ENCODE measurements around the gene FUT1.
A peak's percentile ranks its signal among the peaks of the same experiment; 100 is the strongest.
"Not testable (repeated sequence)": the region's sequence is repeated elsewhere in the genome, so short reads cannot be mapped to it uniquely, and the experiment has no call there.

The FUT1 gene

GRCh38 chr19:48720613-48721296 is 31.7 kb downstream of the FUT1 start:
- peak; percentile 97 for DNase-seq
- in situ Hi-C loops (cut with MboI; ENCODE audit: low pct_unique_long_range_greater_than_20kb, low sequenced_read_pairs) = no loop called here

GRCh38 chr19:48720251-48720612 is 32.2 kb downstream of the FUT1 start:
- DNase-seq = no peak
- in situ Hi-C loops (cut with MboI; ENCODE audit: low pct_unique_long_range_greater_than_20kb, low sequenced_read_pairs) = no loop called here

- in situ Hi-C loops (cut with MboI; ENCODE audit: low pct_unique_long_range_greater_than_20kb, low sequenced_read_pairs) = no loop called here
These were observed 32.9 kb downstream of the FUT1 start, which contains the start of gene MAMSTR for GRCh38 chr19:48719263-48720171. MAMSTR (minus strand) TSS chr19:48719725; CDS start chr19:48719031, 694 bp downstream.

GRCh38 chr19:48718711-48719231 is 33.7 kb downstream of the FUT1 start:
- DNase-seq = no peak
- in situ Hi-C loops (cut with MboI; ENCODE audit: low pct_unique_long_range_greater_than_20kb, low sequenced_read_pairs) = no loop called here

More at GRCh38 chr19:48719263-48720171, 32.9 kb downstream of the FUT1 start, which contains the start of gene MAMSTR:
- no peak for DNase-seq

- DNase-seq; in situ Hi-C loops (cut with MboI; ENCODE audit: low pct_unique_long_range_greater_than_20kb, low sequenced_read_pairs): not testable (repeated sequence)
These were observed 34.3 kb downstream of the FUT1 start for GRCh38 chr19:48718106-48718505.

- in situ Hi-C loops (cut with MboI; ENCODE audit: low pct_unique_long_range_greater_than_20kb, low sequenced_read_pairs) = no loop called here
- no peak for DNase-seq
These were observed 35.7 kb downstream of the FUT1 start for GRCh38 chr19:48716562-48717291.

- in situ Hi-C loops (cut with MboI; ENCODE audit: low pct_unique_long_range_greater_than_20kb, low sequenced_read_pairs) = no loop called here
- DNase-seq = no peak
These were observed 36.7 kb downstream of the FUT1 start for GRCh38 chr19:48715681-48716171.

- in situ Hi-C loops (cut with MboI; ENCODE audit: low pct_unique_long_range_greater_than_20kb, low sequenced_read_pairs) = no loop called here
- no peak for DNase-seq
These were observed 37.4 kb downstream of the FUT1 start for GRCh38 chr19:48714759-48715675.

GRCh38 chr19:48713864-48714755 is 38.3 kb downstream of the FUT1 start:
- in situ Hi-C loops (cut with MboI; ENCODE audit: low pct_unique_long_range_greater_than_20kb, low sequenced_read_pairs) = no loop called here
- DNase-seq = peak; percentile 100

- in situ Hi-C loops (cut with MboI; ENCODE audit: low pct_unique_long_range_greater_than_20kb, low sequenced_read_pairs) = no loop called here
- peak; percentile 57 for DNase-seq
These were observed 39.2 kb downstream of the FUT1 start for GRCh38 chr19:48713041-48713863.

- in situ Hi-C loops (cut with MboI; ENCODE audit: low pct_unique_long_range_greater_than_20kb, low sequenced_read_pairs) = no loop called here
- DNase-seq = no peak
These were observed 41.3 kb downstream of the FUT1 start for GRCh38 chr19:48711106-48711662.

- DNase-seq = no peak
- in situ Hi-C loops (cut with MboI; ENCODE audit: low pct_unique_long_range_greater_than_20kb, low sequenced_read_pairs) = no loop called here
These were observed 44.0 kb downstream of the FUT1 start for GRCh38 chr19:48708471-48708870.

- DNase-seq = no peak
- in situ Hi-C loops (cut with MboI; ENCODE audit: low pct_unique_long_range_greater_than_20kb, low sequenced_read_pairs) = no loop called here
These were observed 47.0 kb downstream of the FUT1 start for GRCh38 chr19:48705431-48705830.

GRCh38 chr19:48703316-48703715 is 49.1 kb downstream of the FUT1 start:
- in situ Hi-C loops (cut with MboI; ENCODE audit: low pct_unique_long_range_greater_than_20kb, low sequenced_read_pairs) = no loop called here
- DNase-seq = no peak

GRCh38 chr19:48702701-48703100 is 49.7 kb downstream of the FUT1 start:
- DNase-seq = no peak
- in situ Hi-C loops (cut with MboI; ENCODE audit: low pct_unique_long_range_greater_than_20kb, low sequenced_read_pairs) = no loop called here

- in situ Hi-C loops (cut with MboI; ENCODE audit: low pct_unique_long_range_greater_than_20kb, low sequenced_read_pairs) = no loop called here
- DNase-seq = peak; percentile 82
These were observed 54.4 kb downstream of the FUT1 start for GRCh38 chr19:48698046-48698445.

All from KBM-7 (cell line).